ENCODE data around the gene HES6.
"Not testable (repeated sequence)": the region's sequence is repeated elsewhere in the genome, so short reads cannot be mapped to it uniquely, and the experiment has no call there.

Gene HES6

DNA sequence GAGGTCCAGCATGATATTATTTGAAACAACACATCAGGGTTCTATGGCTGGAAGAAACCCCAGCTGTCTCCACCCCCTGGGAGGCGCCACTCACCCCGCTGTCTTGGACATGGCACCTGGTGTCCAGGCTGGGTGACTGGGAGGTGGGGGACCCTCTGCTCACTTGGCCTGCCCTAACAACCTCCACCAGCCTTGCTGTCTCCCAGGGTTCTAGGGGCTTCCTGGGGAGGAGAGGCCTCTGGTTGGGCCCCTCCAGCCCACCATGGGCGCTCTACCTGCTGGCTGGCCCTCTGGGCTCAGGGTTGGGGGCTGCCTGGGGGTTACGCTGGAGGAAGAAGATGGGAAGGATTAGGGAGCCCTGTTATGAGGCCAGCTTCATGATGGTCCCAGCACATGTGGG is 32.3 kb upstream of the HES6 start:
- DNase-seq, result no peak

DNA sequence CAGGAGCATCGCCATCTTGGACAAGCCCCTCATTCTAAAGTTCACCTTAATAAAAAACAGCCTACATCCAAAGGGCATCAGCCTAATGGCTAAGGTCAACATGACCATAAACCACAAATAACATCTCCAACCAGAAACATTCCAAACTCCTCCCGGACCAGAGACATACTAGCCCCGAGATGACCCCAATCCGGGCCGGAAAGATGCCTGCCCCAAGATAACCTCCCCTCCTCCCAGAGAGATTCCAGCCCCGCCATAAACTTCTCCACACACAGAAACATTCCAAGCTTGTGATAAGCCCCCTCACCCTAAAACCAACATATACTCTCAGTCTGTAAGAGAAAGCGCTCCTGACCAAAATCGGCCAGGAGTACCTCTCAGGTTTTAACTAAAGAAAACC is 31.8 kb upstream of the HES6 start:
- DNase-seq, result not testable (repeated sequence)

DNA sequence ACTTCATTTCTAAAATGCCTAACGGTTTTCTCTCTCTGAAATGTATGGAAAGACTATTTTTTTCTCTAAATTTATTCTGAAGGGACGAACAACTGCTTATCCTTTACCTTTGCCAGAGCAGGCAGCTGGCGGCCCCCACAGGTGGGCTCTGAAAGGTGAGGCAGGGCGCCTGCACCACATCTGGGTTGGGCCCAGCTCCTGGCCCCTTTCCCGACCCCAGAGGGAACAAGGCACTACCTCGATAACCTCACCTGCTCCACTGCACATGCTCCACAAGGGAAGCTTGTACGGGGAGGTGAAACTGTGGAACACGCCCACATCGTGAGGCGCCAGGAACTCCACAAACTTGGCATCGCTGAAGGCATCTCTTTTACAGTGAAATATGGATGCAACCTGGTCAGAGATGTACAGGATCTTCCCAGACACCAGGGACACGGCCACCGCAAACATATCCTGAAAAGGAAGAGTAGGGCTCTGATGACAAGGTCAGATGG is 31.3 kb upstream of the HES6 start:
- DNase-seq, result no peak

DNA sequence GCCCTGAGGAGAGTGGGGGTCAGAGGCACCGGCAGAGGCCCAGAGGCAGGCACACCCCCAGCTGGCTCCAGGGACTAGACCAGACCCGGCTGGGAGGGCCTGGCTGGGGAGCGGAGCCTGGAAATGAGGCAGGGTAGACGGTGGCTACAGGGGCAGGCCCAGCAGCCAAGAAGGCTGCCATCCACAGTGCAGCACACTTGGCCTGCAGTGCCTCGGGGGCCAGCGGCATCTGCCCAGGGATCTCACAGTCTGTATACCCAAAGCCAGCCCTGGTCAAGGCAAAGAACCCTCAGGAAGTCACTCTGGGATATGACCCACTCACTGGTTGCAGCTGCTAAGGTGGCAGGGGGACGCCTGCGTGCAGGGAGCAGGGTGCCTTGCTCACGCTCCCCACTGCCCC is 30.8 kb upstream of the HES6 start:
- DNase-seq, result no peak

DNA sequence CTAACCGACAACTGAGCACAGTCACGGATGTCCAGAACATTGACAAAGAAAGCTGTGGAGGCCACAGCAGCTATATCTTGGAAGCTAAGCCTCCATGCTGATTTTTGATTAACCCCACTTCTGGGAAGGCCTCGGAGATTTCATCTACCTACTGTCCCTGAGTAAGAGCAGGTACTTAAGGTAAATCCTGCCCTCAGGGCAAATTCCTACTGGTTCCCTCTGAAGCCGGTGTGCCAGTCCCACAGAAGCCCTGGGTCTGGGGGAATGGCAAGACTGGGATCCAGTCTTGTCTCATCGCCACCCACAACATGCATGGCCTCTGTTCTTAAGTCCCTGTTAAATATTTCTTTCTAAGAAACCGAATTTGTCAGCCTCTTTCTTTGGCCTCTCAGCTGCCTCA is 29.9 kb upstream of the HES6 start:
- DNase-seq, result no peak

DNA sequence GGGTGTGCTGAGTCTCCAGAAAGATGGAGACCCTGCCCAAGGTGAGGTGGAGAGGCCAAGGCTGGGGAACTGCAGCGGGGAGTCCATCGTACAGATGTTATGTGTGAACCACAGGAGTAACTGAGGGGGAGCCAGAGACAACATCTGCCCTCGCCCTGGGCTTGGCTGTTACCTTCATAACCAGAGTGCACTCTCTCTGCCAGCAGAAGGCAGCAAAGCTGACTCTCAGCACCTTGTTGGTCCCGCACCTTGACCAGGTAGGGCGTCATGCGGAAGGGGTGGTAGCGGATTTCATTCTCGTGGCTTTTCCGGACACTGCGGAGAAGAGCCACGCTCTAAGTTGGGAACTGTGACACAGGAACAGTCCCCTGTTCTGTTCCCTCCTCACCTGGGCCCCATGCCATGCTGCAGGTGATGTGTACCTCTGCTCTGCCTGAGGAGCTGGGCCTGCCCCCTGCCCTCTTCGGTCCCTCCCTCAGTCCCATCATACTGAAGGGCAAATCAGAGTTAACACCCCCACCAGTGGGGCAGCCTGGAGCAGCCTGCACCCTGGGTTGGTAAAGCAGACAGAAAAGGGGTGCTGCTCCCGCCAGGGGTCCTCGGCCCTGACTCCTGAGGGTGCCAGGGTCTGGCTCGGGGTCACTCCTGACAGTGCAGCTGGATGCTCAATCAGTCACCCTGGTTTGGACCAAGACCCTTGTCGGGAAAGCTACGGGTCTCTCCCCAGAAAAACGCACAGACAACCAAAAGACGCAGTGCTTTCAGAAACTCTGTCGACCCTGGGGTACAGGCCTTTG is 28.2 kb upstream of the HES6 start:
- DNase-seq, result no peak

DNA sequence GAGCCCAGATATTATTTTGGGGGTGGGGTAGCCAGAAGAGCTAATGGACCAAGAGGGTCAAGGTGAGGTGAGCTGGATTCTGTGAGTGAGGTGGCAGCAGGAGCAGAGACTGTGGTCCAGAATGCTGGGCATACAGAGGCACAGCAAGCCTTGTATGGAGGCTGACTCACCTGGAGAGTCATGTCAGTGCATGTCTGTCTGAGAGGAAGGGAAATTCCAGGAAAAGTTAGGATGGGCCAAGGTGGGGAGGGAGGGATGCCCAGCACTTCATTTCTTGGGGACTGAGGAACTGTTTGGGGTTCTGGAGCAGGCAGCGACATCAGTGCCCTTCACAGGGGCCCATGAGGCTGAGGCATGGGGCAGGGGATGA is 27.5 kb upstream of the HES6 start:
- DNase-seq, result no peak

DNA sequence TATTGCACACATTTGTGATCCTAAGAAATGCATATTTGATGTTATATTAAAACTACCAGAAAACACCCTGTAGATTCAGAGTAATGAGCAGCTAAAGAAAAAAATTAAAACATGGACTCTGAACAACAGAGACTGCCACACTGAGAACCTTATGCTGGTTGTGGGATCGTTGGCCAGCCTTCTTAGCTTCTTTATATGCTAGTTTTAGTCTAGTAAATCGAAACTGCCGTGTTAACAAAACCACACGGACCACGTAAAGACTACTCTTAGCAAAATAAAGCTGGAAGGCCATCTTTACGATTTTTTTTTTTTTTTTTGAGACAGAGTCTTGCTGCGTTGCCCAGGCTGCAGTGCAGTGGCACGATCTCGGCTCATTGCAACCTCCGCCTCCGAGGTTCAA is 25.8 kb upstream of the HES6 start:
- no peak for DNase-seq

DNA sequence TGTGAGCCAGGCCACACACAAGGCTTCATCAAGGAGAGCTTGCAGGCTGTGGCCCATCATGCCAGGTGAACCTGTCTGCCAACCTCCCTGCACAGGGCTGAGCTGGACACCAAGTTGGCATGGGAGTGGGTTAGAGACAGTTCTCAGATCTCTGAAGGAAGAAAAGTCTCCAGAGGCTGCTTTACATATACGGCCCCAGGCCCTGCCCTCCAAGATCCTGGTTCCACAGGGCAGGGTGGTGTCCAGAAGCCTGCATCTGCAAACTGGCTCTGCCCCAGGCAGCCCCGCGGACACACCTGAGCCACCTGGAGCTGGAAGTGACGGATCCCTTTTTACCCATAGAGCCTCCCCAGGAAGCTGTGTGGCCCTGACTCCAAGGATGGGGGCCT is 24.2 kb upstream of the HES6 start:
- DNase-seq, result no peak

- peak; percentile 86 for DNase-seq
Observed at GRCh38 chr2:238263204-238264071, 23.6 kb upstream of the HES6 start.

- DNase-seq, result no peak
Observed at GRCh38 chr2:238262496-238263122, 22.8 kb upstream of the HES6 start.

DNA sequence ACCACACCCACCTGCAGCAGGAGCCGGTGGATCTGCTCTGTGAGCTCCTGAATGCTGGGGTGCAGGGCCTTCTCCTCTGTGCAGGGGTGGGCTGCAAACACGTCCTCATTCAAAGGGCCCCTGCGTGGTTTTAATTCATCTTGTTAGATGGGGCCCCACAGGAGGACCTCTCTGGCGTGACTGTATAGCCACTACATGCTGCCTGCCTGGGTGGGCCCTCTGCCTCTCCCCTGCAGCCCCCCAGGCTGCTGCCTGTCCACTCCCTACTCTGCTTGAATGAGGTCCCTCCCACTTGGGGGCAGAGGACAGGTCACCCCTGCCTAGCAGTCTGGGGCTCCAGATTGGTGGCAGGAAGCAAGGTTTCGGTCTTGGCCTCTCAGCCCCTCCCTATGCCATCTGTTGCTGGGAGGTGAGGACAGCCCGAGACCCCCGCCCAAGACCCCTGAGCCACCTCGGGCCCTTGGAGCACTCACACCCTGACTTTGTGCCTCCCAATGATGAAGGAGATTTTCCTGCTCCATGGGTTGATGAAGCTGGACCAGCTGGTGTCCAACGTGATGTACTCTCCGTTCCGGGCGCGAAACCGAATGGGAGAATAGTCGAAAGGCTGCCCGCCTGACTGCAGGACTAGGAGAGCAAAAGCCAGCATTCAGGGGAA is 22.0 kb upstream of the HES6 start:
- no peak for DNase-seq

DNA sequence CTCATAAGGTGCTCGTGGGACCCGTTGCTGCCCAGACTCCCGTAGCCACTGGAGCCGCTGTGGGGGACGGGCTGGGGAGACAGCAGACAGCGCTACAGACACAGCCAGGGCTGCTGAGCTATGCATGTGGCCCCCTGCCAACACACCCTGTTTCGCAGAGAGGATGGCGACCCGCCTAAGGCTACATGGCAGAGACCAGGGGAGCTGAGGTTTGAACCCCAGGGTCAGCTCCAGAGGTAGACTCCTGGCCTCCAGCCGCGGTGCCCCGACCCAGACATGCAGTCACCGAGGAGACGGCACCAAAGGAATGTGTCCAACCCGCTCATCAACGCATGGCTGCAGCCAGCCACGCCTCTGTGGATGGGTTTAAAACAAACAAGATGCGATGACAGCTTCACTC is 21.0 kb upstream of the HES6 start:
- DNase-seq, result no peak

DNA sequence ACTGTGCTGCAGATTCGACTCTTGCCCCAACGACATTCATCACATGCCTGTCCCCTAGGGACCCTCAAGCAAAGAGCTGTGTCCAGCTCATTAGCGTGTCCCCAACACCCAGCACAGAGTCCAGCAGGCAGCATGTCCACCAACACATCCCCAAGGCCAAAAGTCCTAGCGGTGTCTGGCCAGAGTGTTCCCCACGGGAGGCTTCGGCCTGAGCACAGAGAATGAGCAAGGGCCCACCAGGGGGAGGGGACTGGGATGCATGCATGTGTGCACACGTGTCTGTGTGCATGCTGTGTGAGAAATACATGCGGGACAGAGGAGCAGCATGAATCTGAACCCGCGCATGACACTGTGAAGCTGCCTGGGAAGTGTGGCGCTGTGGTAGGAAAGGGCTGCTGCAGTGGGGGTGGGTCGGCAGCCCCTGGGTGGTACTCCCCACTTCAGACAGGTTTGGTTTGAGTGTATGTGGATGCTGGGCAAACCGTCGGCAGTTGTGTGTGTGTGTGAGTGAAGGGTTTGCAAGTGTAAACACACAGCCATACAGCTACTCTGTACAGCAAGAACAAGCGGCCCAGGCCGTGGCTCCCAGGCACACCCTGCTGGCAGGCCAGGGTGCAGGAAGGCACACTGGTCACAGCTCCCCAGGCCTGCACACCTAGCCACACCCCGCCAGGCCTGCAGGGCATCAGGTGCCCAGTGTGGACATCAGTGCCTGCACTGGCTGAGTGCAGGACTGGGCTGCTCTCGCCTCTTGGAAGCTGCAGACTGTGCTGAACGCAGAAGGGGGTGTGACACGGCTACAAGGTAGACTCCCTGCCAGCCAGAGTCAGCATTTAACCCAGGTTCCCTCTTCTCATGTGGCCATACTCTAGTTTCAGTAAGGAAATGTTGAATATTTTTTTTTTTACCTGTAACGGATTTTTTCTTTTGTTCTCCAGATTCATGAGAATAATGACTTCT is 19.5 kb upstream of the HES6 start:
- no peak for DNase-seq

DNA sequence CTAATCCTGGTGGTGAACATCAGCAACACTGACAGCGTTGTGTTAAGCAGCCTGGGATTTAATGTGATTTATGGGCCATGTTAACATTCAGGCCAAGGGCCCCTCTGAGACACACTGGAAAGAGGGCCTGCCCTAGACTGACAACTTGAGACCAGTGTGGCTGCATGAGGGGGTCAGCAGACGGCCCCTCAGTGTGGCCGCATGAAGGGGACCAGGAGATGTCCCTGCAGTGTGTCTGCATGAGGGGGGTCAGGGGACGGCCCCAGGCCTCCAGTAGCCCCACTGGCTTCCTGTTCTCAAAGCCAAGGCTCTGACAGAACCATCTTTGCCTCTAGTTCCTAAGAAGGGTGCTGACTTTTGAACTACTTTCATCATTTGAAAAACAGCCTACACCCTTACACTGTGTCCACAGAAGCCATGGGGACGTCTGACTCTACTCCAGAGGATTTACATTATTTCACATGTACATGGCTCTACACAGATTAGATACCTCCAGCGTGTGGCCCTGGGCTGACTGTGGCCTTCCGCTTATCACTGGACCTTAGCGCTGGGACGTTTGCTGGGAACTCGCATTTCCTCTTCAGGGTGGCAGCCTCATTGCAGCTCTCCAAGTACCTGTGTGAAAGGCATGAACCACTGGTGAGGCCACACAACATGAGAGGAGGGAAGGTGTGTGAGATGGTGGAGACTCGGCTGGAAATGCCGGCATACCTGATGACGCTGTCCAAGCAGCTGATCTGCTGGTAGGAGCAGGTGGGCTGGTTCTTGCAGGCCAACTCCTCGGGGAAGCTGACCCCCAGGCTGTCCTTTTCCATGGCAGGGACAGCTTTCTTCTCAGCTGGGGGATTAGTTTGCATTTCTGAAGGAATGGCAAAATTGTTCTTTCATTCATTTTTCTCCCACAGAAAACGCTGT is 18.2 kb upstream of the HES6 start:
- no peak for DNase-seq

DNA sequence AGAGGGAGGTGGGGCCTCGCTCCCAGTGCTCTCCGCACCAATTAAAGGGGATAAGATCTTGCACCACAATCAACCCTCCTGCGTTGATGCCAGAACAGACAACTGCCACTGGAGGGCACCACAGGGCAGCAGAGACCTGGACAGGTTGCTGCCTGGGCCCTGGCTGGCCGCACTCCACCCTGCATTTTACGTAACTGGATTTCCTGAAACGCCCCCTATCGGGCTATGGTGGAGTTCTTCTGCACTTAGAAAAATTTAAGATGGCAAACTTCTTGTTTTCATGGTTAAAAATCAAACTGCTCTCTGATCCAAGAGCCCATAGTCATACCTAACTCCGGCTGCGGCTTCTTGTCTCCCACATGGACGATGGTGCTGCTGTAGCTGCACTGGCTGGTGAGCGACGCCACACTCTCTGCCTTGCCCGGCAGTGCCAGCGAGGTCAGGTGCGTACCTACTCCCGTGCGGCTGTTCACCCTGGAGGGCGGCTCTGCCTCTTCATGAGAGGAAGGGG is 16.8 kb upstream of the HES6 start:
- peak; percentile 71 for DNase-seq

GRCh38 chr2:238256111-238256510 is 16.3 kb upstream of the HES6 start:
- DNase-seq, result no peak

DNA sequence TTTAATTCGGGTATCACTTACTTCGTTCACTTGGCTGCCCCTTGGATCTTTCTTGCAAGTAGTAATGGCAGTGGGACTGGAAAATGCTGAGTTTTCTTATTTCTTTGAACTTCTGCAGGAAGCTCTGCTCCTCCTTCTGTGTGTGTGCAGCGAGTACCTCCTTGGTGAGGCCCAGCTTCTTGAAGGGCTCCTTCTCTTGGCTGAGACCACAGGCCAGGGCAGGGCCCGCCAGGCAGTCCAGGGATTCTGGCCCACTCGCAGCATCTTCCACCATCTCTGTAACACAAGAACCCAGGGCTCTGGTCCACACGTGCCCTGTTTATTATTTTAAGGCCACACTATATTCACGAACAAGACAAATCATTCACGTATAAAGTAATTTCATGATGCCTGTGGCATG is 15.8 kb upstream of the HES6 start:
- DNase-seq, result no peak

- DNase-seq, result no peak
Observed at GRCh38 chr2:238255151-238255551, 15.3 kb upstream of the HES6 start.

DNA sequence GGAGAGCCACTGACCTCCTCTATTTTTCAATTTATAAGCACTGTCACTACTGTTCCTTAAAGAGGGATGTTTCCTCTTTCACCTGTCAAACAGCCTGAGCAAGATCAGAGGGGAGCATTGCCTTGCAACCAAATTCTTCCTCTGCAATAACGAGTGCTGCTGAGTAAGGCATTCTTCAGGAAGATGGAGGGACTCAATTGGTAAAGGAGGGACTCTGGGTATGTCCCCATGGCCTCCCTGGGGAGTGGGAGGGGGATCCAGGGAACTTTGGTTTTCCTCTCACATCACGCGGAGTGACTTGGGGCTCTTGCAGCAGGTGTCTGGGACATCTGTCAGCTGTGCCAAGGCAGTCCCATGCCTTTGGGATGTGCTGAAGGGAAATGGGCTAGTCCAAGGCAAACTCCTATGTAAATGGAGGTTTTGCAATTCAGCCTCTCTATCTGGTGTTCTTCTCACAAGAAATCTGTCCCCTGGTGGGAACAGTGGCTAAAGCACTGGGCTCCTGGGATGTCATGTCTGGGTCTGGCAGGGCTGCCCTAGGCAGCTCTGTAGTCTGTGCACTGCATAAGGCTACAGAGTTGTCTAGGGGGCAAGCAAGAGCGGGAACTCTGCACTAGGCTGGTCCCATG is 14.4 kb upstream of the HES6 start:
- no peak for DNase-seq

Measured in fibroblast of skin of back (primary cell).